DND-41 (cell line): ENCODE measurements around the gene SH3TC1.

Experiments used
- CTCF ChIP-seq: IDR thresholded peaks from 2 replicates; pipeline ENCODE4 v1.5.1; 2012; ENCODE audit warnings: borderline replicate concordance, low read length, moderate library complexity, mild to moderate bottlenecking; ENCODE audit not compliant: poor library complexity, severe bottlenecking; ENCODE audit errors: extremely low read depth
- EZH2 ChIP-seq: IDR thresholded peaks from 3 replicates; pipeline ENCODE4 v1.6.1; 2012; ENCODE audit warnings: borderline replicate concordance, low read depth, mild to moderate bottlenecking, moderate library complexity, low read length, inconsistent platforms; ENCODE audit not compliant: severe bottlenecking

- TF ChIP-seq CTCF (no peak), EZH2 (no peak)
Observed at GRCh38 chr4:8212622-8213021, 13.5 kb downstream of the SH3TC1 start.
